Adrenal gland (tissue), 12 donors: ENCODE results near the gene TPM2. TPM values are rescaled to one million over a fixed set of nuclear protein-coding genes. Genes with fewer than 3 reads are reported as not detected.
A peak's percentile ranks its signal among the peaks of the same experiment; 100 is the strongest.

ENCODE experiments used
- DNase-seq, 7 donors: peaks; one replicate each; pipeline ENCODE4 v3.0.0-alpha.2; 2019 to 2020
- H3K27ac ChIP-seq, 5 donors: fragments of 200-600 bp; sonication (generic) in 4 of 5; 1 replicate in 3 of 5; 2 replicates in 2 of 5; pipeline versions ENCODE4 v1.5.1 to v1.8.0; 2016 to 2020; ENCODE audit warnings: mild to moderate bottlenecking in 1 of 5
- H3K27me3 ChIP-seq: fragments of 200-600 bp; 2 replicates; pipeline ENCODE4 v1.8.0; 2021
- H3K36me3 ChIP-seq, 2 donors: fragments of 200-600 bp; replicated peaks in 1 of 2; 1 replicate in 1 of 2; 2 replicates in 1 of 2; pipeline versions ENCODE4 v1.5.1 to v1.8.0; 2018 to 2022
- H3K4me1 ChIP-seq, 2 donors: fragments of 200-600 bp; replicated peaks in 1 of 2; 1 replicate in 1 of 2; 2 replicates in 1 of 2; pipeline versions ENCODE4 v1.5.1 to v1.8.0; 2018 to 2021
- H3K4me3 ChIP-seq, 4 donors: fragments of 200-600 bp; sonication (generic) in 3 of 4; one replicate each; pipeline ENCODE4 v1.5.1; 2016 to 2018
- H3K9me3 ChIP-seq, 3 donors: fragments of 200-600 bp; sonication (generic) in 1 of 3; replicated peaks in 1 of 3; 1 replicate in 2 of 3; 2 replicates in 1 of 3; pipeline versions ENCODE4 v1.5.1 to v1.8.0; 2016 to 2021
- CTCF ChIP-seq, 6 experiments: fragments of 450-650 bp in 4 of 6; fragments of 200-600 bp in 2 of 6; sonication (generic) in 1 of 6; IDR thresholded peaks; 1 replicate in 5 of 6; 2 replicates in 1 of 6; pipeline versions ENCODE4 v1.5.1 to v1.8.0; 2016 to 2021; ENCODE audit warnings: antibody characterized with exemption in 6 of 6, mild to moderate bottlenecking in 2 of 6, moderate library complexity in 1 of 6
- POLR2A ChIP-seq, 2 donors: fragments of 450-650 bp; IDR thresholded peaks; one replicate each; pipeline ENCODE4 v1.6.1; 2017; ENCODE audit warnings: antibody characterized with exemption in 2 of 2, mild to moderate bottlenecking in 2 of 2, moderate library complexity in 1 of 2
- WGBS, 4 donors: extraction: QIAGEN DNeasy Blood & Tissue Kit in 2 of 4; methylation state at CpG; one replicate each; pipeline versions ENCODE4 v1.1.5 to v1.1.7; 2013 to 2017; 5-methylcytosine and 5-hydroxymethylcytosine counted together
- intact Hi-C, 2 donors: fragments of 100-400 bp; cut with DNase I; formaldehyde crosslinking; loops; one replicate each; pipeline versions ENCODE4 v1.14.1 to v1.15.0; 2022 to 2023
- polyA plus RNA-seq, 3 donors: library from polyadenylated mRNA; stranded (reverse); fragments of 200-250 nt in 2 of 3; fragments of 350-450 nt in 1 of 3; fragmentation: Illumina TruSeq in 1 of 3; extraction: RNeasy Lipid Tissue Mini Kit (QIAGEN cat#74804) in 1 of 3; gene quantifications; one replicate each; pipeline ENCODE4 v1.2.3, GENCODE V29; 2013 to 2014
- total RNA-seq, 9 donors: library from RNA; depleted of rRNA in 4 of 9; stranded (reverse); fragments of >200 nt in 4 of 9; fragments of 120-200 nt in 1 of 9; fragmentation: NEBNext Ultra II Directional in 1 of 9; extraction: Animal tissue kit (Norgen Biotek cat#: 25700) in 1 of 9; gene quantifications; one replicate each; pipeline versions ENCODE4 v1.1.0 to v1.2.4, GENCODE V29; 2013 to 2023
- donor health status: healthy with polysubstance abuse.
- donor health status: Bipolar disorder and iron deficiency.
- donor health status: DM: yes; HTN: yes; CAD: no.
- donor health status: DM: no; HTN: no; CAD: no.
- donor health status: DM: no; HTN: no; CAD: no.
- donor health status: DM: yes; HTN: yes; CAD: no.

Gene TPM2
- total and polyA plus RNA-seq, 12 donors: 188 to 1,472 (median 397) TPM

DNA sequence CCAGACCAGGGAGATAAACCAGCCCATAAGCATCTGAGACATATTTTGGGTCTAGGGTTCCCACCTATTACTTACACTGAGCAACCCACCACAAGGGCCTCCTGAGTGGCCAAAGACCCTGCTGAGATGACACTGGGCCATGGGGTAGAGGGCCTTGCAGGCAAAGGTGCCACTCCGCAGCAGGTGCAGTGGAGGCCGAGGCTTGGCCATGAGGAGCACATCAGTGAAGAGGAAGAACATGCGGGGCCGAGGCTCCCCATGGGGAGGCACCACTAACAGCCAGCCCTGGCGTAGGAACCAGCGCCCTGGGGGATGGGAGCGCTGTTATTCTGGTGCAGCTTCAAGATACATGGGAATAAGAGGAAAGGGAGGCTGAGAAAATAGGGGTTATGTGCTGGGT, 27.3 kb downstream of the TPM2 start:
- TF ChIP-seq POLR2A (IDR thresholded peaks at IDR 0.05) (no peak), CTCF (IDR thresholded peaks at IDR 0.05) (no peak)
- Histone ChIP-seq H3K4me1 (peaks cover 13 to 41% of the 10 kb centered on the region in 2 donors), H3K9me3 (no peaks in the 10 kb centered on the region), H3K27ac (peak overlapping the region in 1 of 5 donors; percentile 97), H3K4me3 (no peak overlapping the region), H3K36me3 (peaks cover 0 to 4% of the 10 kb centered on the region in 2 donors), H3K27me3 (no peaks in the 10 kb centered on the region)
- no peak for DNase-seq
- intact Hi-C loops: loop anchor here in 1 of 2 donors (5.0 kb wide), 2 partner anchors 35 to 70 kb away; partner anchors contain the start of genes CREB3 and TLN1
- 87 to 95% (median 93%) methylated on average over 7 of the region's 7 CpGs for WGBS, 4 donors

DNA sequence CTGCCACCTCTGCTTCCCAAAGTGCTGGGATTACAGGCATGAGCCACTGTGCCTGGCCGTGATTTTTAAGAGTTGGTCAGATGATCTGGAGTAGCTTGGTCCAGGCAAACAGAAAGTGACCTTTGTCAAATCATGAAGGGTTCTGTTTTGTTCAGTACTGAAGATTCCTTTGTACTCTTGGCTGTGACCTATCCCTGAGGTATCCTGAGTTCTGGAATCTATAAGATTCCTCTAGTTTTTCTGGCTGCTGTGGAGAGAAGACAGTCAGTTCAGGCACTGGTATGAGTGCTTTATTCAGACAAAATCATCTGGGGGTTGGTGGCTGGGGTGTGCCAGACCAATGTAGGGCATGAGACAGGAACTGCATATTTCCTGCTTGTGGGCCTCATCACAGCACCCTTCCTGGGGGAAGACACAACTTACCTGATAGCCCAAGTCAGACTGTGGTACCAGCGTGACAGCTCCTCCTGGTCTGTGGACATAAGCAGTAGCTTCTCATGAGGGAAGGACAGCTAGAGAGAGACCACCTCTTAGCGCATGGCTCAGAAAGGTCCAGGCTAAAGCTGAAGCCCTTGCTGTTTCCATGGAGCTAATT, 27.9 kb downstream of the TPM2 start:
- peak overlapping the region in 3 of 5 donors; percentile 36 to 97 (median 59) for H3K27ac ChIP-seq

GRCh38 chr9:35660966-35661415, 28.7 kb downstream of the TPM2 start:
- DNase-seq: peak in 5 of 7 donors; percentile 55 to 72 (median 56)
- intact Hi-C loops: loop anchor here in 1 of 2 donors (5.0 kb wide), 2 partner anchors 36 to 71 kb away; partner anchors contain the start of genes CREB3 and TLN1
- Histone ChIP-seq H3K9me3 (no peaks in the 10 kb centered on the region), H3K27me3 (no peaks in the 10 kb centered on the region), H3K36me3 (peaks cover 0 to 4% of the 10 kb centered on the region in 2 donors), H3K27ac (peak overlapping the region in 3 of 5 donors; percentile 36 to 97 (median 74)), H3K4me3 (no peak overlapping the region), H3K4me1 (peaks cover 18 to 44% of the 10 kb centered on the region in 2 donors)
- TF ChIP-seq POLR2A (IDR thresholded peaks at IDR 0.05): no peak
- TF ChIP-seq CTCF (IDR thresholded peaks at IDR 0.05): peak; percentile 38 to 58 (median 50)
- 28 to 39% (median 33%) methylated on average over 9 of the region's 9 CpGs for WGBS, 4 donors

More for the DNA sequence above, 27.9 kb downstream of the TPM2 start:
- H3K4me3 ChIP-seq: no peak overlapping the region
- DNase-seq: no peak
- no peaks in the 10 kb centered on the region for H3K27me3 ChIP-seq
- peaks cover 18 to 45% of the 10 kb centered on the region in 2 donors for H3K4me1 ChIP-seq
- WGBS, 4 donors: 18 to 73% (median 63%) methylated on average over 1 to 3 of the region's 3 CpGs
- no peak for TF ChIP-seq CTCF (IDR thresholded peaks at IDR 0.05)
- no peak for TF ChIP-seq POLR2A (IDR thresholded peaks at IDR 0.05)
- H3K9me3 ChIP-seq: no peaks in the 10 kb centered on the region
- peaks cover 0 to 4% of the 10 kb centered on the region in 2 donors for H3K36me3 ChIP-seq
- intact Hi-C loops: loop anchor here in 1 of 2 donors (5.0 kb wide), 2 partner anchors 35 to 70 kb away; partner anchors contain the start of genes CREB3 and TLN1

- H3K4me1 ChIP-seq: peaks cover 6 to 31% of the 10 kb centered on the region in 2 donors
- peak in 2 of 7 donors; percentile 16 to 28 for DNase-seq
- intact Hi-C loops: no loop called here
Observed at GRCh38 chr9:35659340-35659739, 30.4 kb downstream of the TPM2 start.

More at GRCh38 chr9:35659340-35659739, 30.4 kb downstream of the TPM2 start:
- Histone ChIP-seq H3K27me3 (no peaks in the 10 kb centered on the region), H3K9me3 (no peaks in the 10 kb centered on the region), H3K4me3 (peak overlapping the region in 1 of 4 donors; percentile 78), H3K27ac (peak overlapping the region in 4 of 5 donors; percentile 88 to 97 (median 96)), H3K36me3 (peaks cover 0 to 4% of the 10 kb centered on the region in 2 donors)
- TF ChIP-seq CTCF (IDR thresholded peaks at IDR 0.05) (no peak), POLR2A (IDR thresholded peaks at IDR 0.05) (no peak)
- WGBS, 4 donors: 62 to 75% (median 64%) methylated on average over 3 of the region's 3 CpGs
